Stomach (tissue), 9 donors: ENCODE measurements around the gene CALN1. TPM values are rescaled to one million over a fixed set of nuclear protein-coding genes. Genes with fewer than 3 reads are reported as not detected.

ENCODE experiments used
- DNase-seq, 2 donors: peaks; one replicate each; pipeline versions ENCODE4 v3.0.0 to v3.0.0-alpha.2; 2013 to 2019
- H3K27ac ChIP-seq, 5 donors: fragments of 200-600 bp in 4 of 5; sonication (generic) in 4 of 5; one replicate each; pipeline ENCODE4 v1.5.1; 2013 to 2019; ENCODE audit warnings: mild to moderate bottlenecking in 1 of 5, moderate library complexity in 1 of 5
- H3K27me3 ChIP-seq, 3 donors: fragments of 200-600 bp; sonication (generic); one replicate each; pipeline ENCODE4 v1.5.1; 2017 to 2019; ENCODE audit warnings: mixed run types in 1 of 3
- H3K36me3 ChIP-seq, 4 donors: fragments of 200-600 bp; sonication (generic); 1 replicate in 3 of 4; 2 replicates in 1 of 4; pipeline ENCODE4 v1.5.1; 2016 to 2019
- H3K4me1 ChIP-seq, 4 donors: fragments of 200-600 bp; sonication (generic); one replicate each; pipeline ENCODE4 v1.5.1; 2016 to 2019
- H3K4me3 ChIP-seq, 4 donors: fragments of 200-600 bp; sonication (generic) in 3 of 4; one replicate each; pipeline ENCODE4 v1.5.1; 2016 to 2019; ENCODE audit warnings: mild to moderate bottlenecking in 1 of 4
- H3K9me3 ChIP-seq, 4 donors: fragments of 200-600 bp; sonication (generic); one replicate each; pipeline ENCODE4 v1.5.1; 2016 to 2019
- EP300 ChIP-seq: sonication (generic); formaldehyde crosslinking; IDR thresholded peaks from one replicate; pipeline ENCODE4 v1.6.1; 2017; ENCODE audit warnings: antibody characterized with exemption
- POLR2A ChIP-seq, 4 donors: fragments of 450-650 bp; IDR thresholded peaks; one replicate each; pipeline ENCODE4 v1.6.1; 2016; ENCODE audit warnings: antibody characterized with exemption in 4 of 4, control low read depth in 2 of 4, mild to moderate bottlenecking in 1 of 4, moderate library complexity in 1 of 4
- POLR2AphosphoS5 ChIP-seq, 3 donors: sonication (generic); formaldehyde crosslinking; IDR thresholded peaks; one replicate each; pipeline ENCODE4 v1.6.1; 2016; ENCODE audit warnings: antibody characterized with exemption in 3 of 3
- WGBS, 5 donors: extraction: QIAGEN DNeasy Blood & Tissue Kit in 3 of 5; methylation state at CpG; one replicate each; pipeline versions ENCODE4 v1.1.5 to v1.1.7; 2013 to 2018; 5-methylcytosine and 5-hydroxymethylcytosine counted together
- intact Hi-C: fragments of 100-400 bp; cut with DNase I; formaldehyde crosslinking; loops from one replicate; pipeline ENCODE4 v1.15.1; 2023; ENCODE audit warnings: low total_unique reads
- polyA plus RNA-seq, 3 donors: library from polyadenylated mRNA; stranded (reverse); fragments of 200-250 nt; gene quantifications; one replicate each; pipeline ENCODE4 v1.2.3, GENCODE V29; 2013
- total RNA-seq, 5 donors: library from RNA; depleted of rRNA; stranded (reverse); fragments of >200 nt; gene quantifications; one replicate each; pipeline versions ENCODE4 v1.1.0 to v1.2.3, GENCODE V29; 2014 to 2016
- TF ChIP-seq, protein P1 (sequence below), 7 experiments: fragments of 450-650 bp in 4 of 7; fragments of 200-600 bp in 3 of 7; sonication (generic) in 3 of 7; IDR thresholded peaks; one replicate each; pipeline ENCODE4 v1.5.1; 2016 to 2019; ENCODE audit warnings: antibody characterized with exemption in 7 of 7, control low read depth in 2 of 7, mild to moderate bottlenecking in 1 of 7
- donor health status: healthy with polysubstance abuse.
- donor health status: Bipolar disorder and iron deficiency.
- donor health status: healthy.

Gene CALN1
- total and polyA plus RNA-seq, 8 donors = under 0.01 to 51.9 (median 0.37) TPM; not detected in 5

DNA sequence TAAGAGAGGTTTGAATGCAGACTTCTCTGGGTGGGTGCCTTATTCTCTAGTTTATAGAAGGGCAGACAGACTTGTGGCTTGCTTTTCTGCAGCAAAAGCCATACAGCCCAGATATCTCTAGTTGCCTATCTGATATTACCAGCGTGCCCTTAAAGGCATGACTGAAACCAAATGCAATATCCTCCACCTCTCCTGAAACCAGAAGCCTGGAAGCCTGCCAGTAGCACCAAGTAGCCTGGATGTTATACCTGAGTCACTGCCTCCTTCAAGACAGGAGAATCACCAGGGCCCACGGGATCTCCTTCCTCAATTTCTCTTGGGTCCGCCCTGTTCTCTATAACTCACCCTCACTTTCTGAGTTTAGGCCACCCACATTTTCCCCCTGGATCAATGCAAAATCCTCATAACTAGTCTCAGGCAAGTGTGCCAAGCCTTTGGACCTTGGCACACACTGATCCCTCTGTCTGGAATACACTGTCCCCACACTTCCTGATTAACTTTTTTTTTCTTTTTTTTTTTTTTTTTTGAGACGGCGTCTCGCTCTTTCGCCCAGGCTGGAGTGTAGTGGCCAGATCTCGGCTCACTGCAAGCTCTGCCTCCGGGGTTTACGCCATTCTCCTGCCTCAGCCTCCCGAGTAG is 641.8 kb downstream of the CALN1 start:
- 81 to 87% (median 84%) methylated on average over 10 to 11 of the region's 11 CpGs for WGBS, 5 donors
- no peaks in the 10 kb centered on the region for H3K36me3 ChIP-seq
- no peaks in the 10 kb centered on the region for H3K4me1 ChIP-seq
- H3K27ac ChIP-seq = no peak overlapping the region
- TF ChIP-seq EP300 (no peak), POLR2AphosphoS5 (IDR thresholded peaks at IDR 0.05) (no peak), POLR2A (IDR thresholded peaks at IDR 0.05) (no peak)
- TF ChIP-seq, protein P1, sequence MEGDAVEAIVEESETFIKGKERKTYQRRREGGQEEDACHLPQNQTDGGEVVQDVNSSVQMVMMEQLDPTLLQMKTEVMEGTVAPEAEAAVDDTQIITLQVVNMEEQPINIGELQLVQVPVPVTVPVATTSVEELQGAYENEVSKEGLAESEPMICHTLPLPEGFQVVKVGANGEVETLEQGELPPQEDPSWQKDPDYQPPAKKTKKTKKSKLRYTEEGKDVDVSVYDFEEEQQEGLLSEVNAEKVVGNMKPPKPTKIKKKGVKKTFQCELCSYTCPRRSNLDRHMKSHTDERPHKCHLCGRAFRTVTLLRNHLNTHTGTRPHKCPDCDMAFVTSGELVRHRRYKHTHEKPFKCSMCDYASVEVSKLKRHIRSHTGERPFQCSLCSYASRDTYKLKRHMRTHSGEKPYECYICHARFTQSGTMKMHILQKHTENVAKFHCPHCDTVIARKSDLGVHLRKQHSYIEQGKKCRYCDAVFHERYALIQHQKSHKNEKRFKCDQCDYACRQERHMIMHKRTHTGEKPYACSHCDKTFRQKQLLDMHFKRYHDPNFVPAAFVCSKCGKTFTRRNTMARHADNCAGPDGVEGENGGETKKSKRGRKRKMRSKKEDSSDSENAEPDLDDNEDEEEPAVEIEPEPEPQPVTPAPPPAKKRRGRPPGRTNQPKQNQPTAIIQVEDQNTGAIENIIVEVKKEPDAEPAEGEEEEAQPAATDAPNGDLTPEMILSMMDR (IDR thresholded peaks at IDR 0.05) = no peak
- no peaks in the 10 kb centered on the region for H3K27me3 ChIP-seq
- intact Hi-C loops = no loop called here
- DNase-seq = no peak
- H3K9me3 ChIP-seq = no peaks in the 10 kb centered on the region
- H3K4me3 ChIP-seq = no peak overlapping the region

DNA sequence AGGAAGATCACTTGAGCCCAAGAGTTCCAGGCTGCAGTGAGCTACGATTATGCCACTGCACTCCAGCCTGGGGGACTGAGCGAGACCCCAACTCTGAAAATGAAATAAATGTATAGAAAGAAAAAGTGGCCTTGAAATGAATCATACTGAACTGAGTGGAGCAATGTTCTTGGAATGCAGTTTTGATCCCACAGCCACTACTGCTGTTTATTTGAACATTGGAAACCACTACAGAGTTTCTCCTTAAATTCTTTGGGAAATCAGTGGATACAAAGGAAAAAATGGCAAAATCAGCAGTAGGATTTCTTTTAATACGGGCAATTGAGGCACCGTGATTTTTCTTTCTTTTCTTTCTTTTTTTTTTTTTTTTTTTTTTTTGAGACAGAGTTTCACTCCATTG is 642.8 kb downstream of the CALN1 start:
- TF ChIP-seq, protein P1 (IDR thresholded peaks at IDR 0.05) = no peak
- TF ChIP-seq EP300 = no peak
- no peak for TF ChIP-seq POLR2A (IDR thresholded peaks at IDR 0.05)
- no peak for TF ChIP-seq POLR2AphosphoS5 (IDR thresholded peaks at IDR 0.05)
- H3K27me3 ChIP-seq = no peaks in the 10 kb centered on the region
- DNase-seq = no peak
- H3K9me3 ChIP-seq = no peaks in the 10 kb centered on the region
- no peaks in the 10 kb centered on the region for H3K36me3 ChIP-seq
- 71 to 92% (median 91%) methylated on average over 4 of the region's 4 CpGs for WGBS, 5 donors
- no peak overlapping the region for H3K4me3 ChIP-seq
- no peak overlapping the region for H3K27ac ChIP-seq
- no peaks in the 10 kb centered on the region for H3K4me1 ChIP-seq
- intact Hi-C loops = no loop called here

DNA sequence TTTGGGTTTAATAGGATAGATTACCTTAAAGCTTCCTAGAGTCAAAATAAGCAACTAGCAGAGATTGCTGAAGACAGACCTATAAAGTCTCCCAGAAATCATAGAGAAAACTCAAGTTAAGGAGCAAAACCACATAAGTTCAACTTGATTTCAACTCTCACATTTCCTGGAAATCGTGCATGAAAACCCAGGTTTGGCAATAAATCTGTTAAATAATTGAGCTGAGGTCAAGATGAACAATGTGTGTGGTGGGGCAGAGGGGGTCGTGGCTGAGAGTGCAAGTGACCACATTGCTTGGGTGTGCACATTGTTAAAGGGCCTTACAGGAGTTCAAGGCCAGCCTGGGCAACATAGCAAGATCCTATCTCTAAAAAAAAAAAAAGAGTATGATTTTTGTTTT is 643.7 kb downstream of the CALN1 start:
- DNase-seq = no peak
- Histone ChIP-seq H3K4me1 (no peaks in the 10 kb centered on the region), H3K36me3 (no peaks in the 10 kb centered on the region), H3K27ac (no peak overlapping the region), H3K27me3 (no peaks in the 10 kb centered on the region), H3K9me3 (no peaks in the 10 kb centered on the region), H3K4me3 (no peak overlapping the region)
- WGBS, 5 donors = 49 to 72% (median 52%) methylated on average over 2 of the region's 2 CpGs
- TF ChIP-seq POLR2AphosphoS5 (IDR thresholded peaks at IDR 0.05) = no peak
- TF ChIP-seq EP300 = no peak
- TF ChIP-seq, protein P1 (IDR thresholded peaks at IDR 0.05) = no peak
- no peak for TF ChIP-seq POLR2A (IDR thresholded peaks at IDR 0.05)
- intact Hi-C loops = no loop called here

DNA sequence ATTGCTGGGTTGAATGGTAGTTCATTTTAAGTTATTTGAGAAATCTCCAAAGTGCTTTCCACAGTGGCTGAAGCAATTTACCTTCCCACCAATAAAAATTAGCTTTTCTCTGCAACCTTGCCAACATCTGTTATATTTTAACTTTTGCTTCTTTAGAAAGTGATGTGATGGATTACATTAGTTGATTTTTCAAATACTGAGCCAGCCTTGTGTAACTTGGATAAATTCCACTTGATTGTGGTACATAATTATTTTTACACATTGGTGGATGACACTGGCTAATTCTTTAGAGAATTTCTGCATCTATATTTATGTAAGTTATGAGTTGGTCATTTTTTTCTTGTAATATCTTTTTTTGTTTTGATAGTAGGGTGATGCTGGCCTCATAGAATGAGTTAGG is 646.1 kb downstream of the CALN1 start:
- H3K36me3 ChIP-seq = no peaks in the 10 kb centered on the region
- intact Hi-C loops = no loop called here
- no peak for DNase-seq
- H3K4me1 ChIP-seq = no peaks in the 10 kb centered on the region
- H3K27me3 ChIP-seq = no peaks in the 10 kb centered on the region
- no peak overlapping the region for H3K27ac ChIP-seq
- H3K9me3 ChIP-seq = peaks cover 0 to 13% (median 9%) of the 10 kb centered on the region in 4 donors
- no peak for TF ChIP-seq POLR2AphosphoS5 (IDR thresholded peaks at IDR 0.05)
- TF ChIP-seq, protein P1 (IDR thresholded peaks at IDR 0.05) = no peak
- H3K4me3 ChIP-seq = no peak overlapping the region
